Measurements from ENCODE around the gene CFAP126. TPM values are rescaled to one million over a fixed set of nuclear protein-coding genes. Genes with fewer than 3 reads are reported as not detected.

CFAP126 gene
- total and polyA plus RNA-seq, 2 of the 13 experiments (the other 11 are each of a cell fraction or from before 2014, with no cell fraction given): not detected

GRCh38 chr1:161407451-161407985 is 39.8 kb upstream of the CFAP126 start:
- Histone ChIP-seq H3K27me3 (ENCODE audit: control insufficient read depth in 1 of 2, insufficient read depth in 2 of 2, low read length in 2 of 2) (no peaks in the 10 kb centered on the region), H3K4me3 (replicated peaks in 1 of 3; ENCODE audit: insufficient read depth in 1 of 3, low read depth in 2 of 3, low read length in 3 of 3) (no peak overlapping the region), H3K9ac (ENCODE audit: insufficient read depth, low read depth, low read length) (no peak overlapping the region), H3K4me2 (ENCODE audit: low read depth, low read length) (no peak overlapping the region), H3K79me2 (ENCODE audit: insufficient read depth, low read length) (no peaks in the 10 kb centered on the region), H3K36me3 (replicated peaks in 1 of 2; ENCODE audit: control insufficient read depth in 1 of 2, insufficient read depth in 2 of 2, low read length in 2 of 2) (no peaks in the 10 kb centered on the region), H4K20me1 (ENCODE audit: insufficient read depth, low read length) (no peaks in the 10 kb centered on the region), H3K9me3 (ENCODE audit: low read length) (no peaks in the 10 kb centered on the region), H3K27ac (ENCODE audit: extremely low read length, insufficient read depth, low read length) (no peak overlapping the region), H2AFZ (ENCODE audit: low read length) (no peak overlapping the region), H3K4me1 (ENCODE audit: insufficient read depth, low read length) (peaks cover 48% of the 10 kb centered on the region)
- no peak for DNase-seq (ENCODE audit: low spot score)
- POLR2A ChIA-PET: no interaction called here
- intact Hi-C loops (cut with micrococcal nuclease; ENCODE audit: unreplicated experiment) (no loop called here), in situ Hi-C loops (cut with HindIII; ENCODE audit: extremely low pct_ligation_motif_present, low pct_unique_long_range_greater_than_20kb) (no loop called here)
- 54% methylated on average over 6 of the region's 6 CpGs for WGBS (ENCODE audit: low lambda C conversion rate)
- ATAC-seq: no peak
- FAIRE-seq: no peak
- no TSS peak for BruUV-seq (replicated peaks)
- CTCF ChIA-PET (ENCODE audit: low intra/inter-chr PET ratio, low total read pairs): no interaction called here
- TF ChIP-seq CBX2 (IDR thresholded peaks at IDR 0.05; ENCODE audit: low read depth, low read length) (no peak), CBX2 (CRISPR knock-in tag; IDR thresholded peaks at IDR 0.05; ENCODE audit: low read depth) (no peak), PAX8 (CRISPR knock-in tag; IDR thresholded peaks at IDR 0.05; ENCODE audit: borderline replicate concordance) (no peak), ARHGAP35 (CRISPR knock-in tag; IDR thresholded peaks at IDR 0.05; ENCODE audit: borderline replicate concordance) (no peak), CEBPZ (IDR thresholded peaks at IDR 0.05; ENCODE audit: low read length) (no peak), ZNF142 (CRISPR knock-in tag; IDR thresholded peaks at IDR 0.05) (no peak), ATF7-NPFF (CRISPR knock-in tag; IDR thresholded peaks at IDR 0.05; ENCODE audit: low read depth) (no peak), REST (IDR thresholded peaks at IDR 0.05; ENCODE audit: borderline replicate concordance in 1 of 2, low read depth in 1 of 2, low read length in 2 of 2) (no peak), RCOR2 (CRISPR knock-in tag; IDR thresholded peaks at IDR 0.05) (no peak), FOXP1 (IDR thresholded peaks at IDR 0.05) (no peak), FOXP1 (CRISPR knock-in tag; IDR thresholded peaks at IDR 0.05) (no peak), ZNF629 (CRISPR knock-in tag; conservative IDR thresholded peaks at IDR 0.05) (no peak), ZSCAN9 (CRISPR knock-in tag; IDR thresholded peaks at IDR 0.05; ENCODE audit: borderline replicate concordance) (no peak)

Measured in HepG2 (cell line).